Activated CD8-positive, alpha-beta memory T cell treated with anti-CD3 and anti-CD28 coated beads for 48 hours (primary cell): ENCODE results near the gene PHACTR1.

ENCODE experiments used
- DNase-seq, 3 experiments: peaks; one replicate each; pipeline ENCODE4 v3.0.0-alpha.2; 2020; ENCODE audit warnings: low read depth in 2 of 3, low spot score in 2 of 3

Gene PHACTR1

GRCh38 chr6:13256266-13257001, 539.9 kb downstream of the PHACTR1 start:
- DNase-seq: no peak

DNA sequence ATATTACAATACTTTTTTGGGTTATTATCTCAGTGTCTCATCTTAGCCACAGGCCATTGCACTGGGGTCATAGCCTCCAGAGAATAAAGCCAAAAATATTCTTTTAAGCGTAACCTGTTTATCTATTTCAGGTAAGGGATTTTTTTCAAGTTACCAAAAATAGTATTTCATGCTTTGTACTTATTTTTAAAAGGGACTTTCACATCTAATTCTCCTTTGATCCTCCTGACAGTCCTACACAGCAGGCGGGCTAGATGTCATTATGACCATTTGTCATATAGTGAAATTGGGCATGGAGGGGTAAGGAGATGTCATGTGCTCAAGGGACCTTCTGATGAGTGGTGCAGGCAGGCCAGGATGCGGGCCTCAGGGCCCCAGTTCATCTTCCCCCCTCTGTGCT, 542.8 kb downstream of the PHACTR1 start:
- no peak for DNase-seq

DNA sequence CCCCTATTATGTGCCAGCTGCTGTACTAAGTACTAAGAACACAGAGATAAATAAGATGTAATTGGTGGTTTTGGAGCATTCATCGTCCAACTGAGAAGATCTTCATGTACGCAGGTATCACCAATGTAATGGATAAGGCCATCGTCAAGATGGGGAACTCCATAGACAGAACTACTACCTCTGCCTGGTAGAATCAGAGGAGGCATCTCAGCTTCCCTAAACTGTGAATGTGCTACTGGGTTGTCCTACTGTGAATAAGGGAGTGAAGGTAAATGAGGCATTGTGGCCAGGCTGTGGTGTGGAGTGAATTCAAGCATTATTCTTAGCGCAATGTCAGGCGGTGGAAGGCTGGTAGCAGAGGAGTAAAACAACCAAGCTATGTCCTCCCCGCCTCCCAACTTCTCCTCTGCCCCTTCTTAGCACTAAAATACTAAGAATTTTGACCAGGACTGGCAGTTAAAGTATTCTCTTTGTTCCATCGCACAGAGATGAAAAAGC, 543.6 kb downstream of the PHACTR1 start:
- DNase-seq: no peak

- DNase-seq: no peak
These were observed 544.3 kb downstream of the PHACTR1 start for GRCh38 chr6:13260831-13261230.

DNA sequence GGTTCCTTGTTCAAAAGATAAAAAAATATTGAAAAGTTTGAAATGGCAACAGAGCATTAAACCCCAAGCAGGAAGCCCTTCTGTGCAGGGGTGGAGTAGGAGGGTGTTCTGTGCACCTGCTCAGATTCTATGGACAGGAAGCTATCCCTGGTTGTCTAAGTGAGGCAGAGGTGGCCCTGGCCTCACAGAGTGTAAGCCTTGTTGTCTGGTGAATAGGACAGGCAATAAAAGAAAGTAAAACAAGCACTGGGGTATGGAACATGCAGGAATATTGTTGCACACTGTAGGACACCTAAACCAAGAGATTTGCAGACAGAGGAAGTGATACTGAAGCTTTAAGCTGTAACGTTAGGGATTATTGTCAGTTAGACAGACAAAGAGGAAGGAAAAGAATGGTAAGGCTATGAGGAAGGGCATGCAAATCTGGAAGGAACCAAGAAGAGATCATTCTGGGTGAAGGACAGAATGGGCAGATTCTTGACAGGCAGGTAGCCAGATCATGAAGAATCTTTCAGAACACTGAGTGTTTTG, 545.0 kb downstream of the PHACTR1 start:
- DNase-seq: no peak

- no peak for DNase-seq
These were observed 546.0 kb downstream of the PHACTR1 start for GRCh38 chr6:13262302-13263230.

DNA sequence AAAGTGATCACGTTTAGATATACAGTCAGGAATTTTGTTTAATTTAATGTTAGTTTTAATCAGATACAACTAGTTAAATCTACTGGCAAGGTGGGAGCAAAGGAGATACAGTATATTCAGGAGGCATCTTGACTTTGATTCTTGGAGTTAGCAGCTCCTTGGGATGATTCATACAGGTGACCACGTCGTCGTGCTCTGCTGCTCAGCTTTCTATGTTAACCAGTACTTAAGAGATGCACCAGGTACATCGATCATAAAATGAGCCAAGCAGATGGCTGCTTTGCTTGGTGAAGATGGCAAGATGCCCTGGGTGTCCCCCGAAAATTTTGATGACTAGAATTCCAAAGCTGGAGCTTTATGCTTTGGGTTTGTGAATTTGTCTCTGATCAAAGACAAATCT, 547.1 kb downstream of the PHACTR1 start:
- no peak for DNase-seq

DNA sequence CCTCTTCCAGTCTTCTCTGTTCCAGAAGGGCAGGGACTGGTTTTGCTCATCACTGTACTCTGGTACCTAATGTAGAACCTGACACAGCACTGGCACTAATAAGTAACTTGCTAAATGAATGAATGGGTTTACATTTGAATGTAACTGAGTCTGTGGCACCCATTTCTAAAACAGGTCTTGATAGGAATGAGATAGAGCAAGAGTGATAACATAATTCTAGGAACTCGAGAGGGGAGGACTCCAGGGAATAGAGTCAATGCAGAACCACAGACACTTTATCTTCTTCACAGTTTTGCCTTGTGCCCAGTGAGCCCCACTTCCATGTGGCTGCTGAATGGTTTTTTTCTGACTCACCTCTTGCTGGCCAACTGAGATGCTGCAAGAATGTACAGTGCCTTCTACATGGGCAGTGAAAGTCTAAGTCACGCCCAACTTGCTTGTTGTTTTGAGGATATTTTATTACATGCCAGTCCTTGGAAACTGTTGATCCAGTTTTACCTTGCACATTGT, 550.6 kb downstream of the PHACTR1 start:
- no peak for DNase-seq

- DNase-seq: no peak
These were observed 552.4 kb downstream of the PHACTR1 start for GRCh38 chr6:13268913-13269518.

GRCh38 chr6:13272131-13273046, 555.8 kb downstream of the PHACTR1 start:
- no peak for DNase-seq

- no peak for DNase-seq
These were observed 556.8 kb downstream of the PHACTR1 start for GRCh38 chr6:13273202-13273930.

- peak; percentile 8 to 27 (median 25) for DNase-seq
These were observed 557.6 kb downstream of the PHACTR1 start for GRCh38 chr6:13273931-13274706.

DNA sequence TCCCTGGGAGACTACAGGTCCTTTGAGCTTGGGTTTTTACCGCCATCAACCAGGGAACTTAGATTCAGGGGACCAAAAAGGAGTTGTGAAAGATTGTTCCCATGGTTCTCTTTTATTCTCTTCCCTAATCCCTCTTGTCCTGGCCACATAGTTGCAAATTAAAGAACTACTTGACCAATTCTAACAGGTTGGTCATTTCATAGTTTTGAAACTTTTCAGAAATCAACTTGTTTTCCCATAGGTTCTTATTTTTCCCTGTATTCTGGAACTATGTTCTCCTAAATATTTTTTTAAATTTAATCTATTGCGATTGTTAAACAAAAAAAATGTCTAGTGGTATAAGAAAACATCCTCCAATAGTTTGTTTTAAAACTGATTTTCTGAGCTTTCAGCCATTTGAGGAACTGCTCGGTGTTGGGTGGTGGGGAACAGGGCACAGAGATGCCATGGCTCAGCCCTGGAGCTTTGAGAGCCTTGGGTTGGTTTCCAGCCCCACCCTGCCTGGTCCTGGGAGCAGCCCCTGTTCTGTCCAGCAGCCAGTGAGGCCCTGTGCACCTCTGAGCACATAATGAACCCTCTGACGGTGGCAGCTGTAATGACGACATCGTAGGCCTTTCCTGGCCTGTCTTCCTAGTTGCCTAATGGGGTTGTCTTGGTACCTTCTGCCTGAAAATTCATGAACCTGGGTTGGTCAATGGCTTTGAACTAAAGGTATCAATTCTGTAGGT, 558.3 kb downstream of the PHACTR1 start:
- no peak for DNase-seq

GRCh38 chr6:13275435-13275989, 558.9 kb downstream of the PHACTR1 start:
- DNase-seq: no peak

GRCh38 chr6:13277231-13277630, 560.7 kb downstream of the PHACTR1 start:
- DNase-seq: no peak

DNA sequence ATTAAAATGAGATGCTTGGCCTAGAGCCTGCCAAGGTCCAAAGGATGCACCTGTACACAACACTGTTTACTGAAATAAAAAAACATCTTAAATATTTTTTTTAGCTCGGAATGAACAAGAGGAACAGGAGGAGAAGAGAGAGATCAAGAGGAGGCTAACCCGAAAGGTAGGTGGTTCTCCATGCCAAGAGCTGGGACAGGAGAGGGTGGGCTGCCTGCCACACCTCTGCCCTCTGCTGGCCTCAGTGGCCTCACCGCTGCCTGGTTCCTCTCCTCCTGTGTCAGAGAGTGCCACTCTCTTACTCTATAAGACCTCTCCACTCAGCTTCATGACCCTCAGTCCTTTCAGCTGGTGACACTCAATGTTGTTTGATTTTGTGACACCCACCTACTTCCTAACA, 561.6 kb downstream of the PHACTR1 start:
- DNase-seq: no peak

- no peak for DNase-seq
These were observed 562.4 kb downstream of the PHACTR1 start for GRCh38 chr6:13278991-13279390.

DNA sequence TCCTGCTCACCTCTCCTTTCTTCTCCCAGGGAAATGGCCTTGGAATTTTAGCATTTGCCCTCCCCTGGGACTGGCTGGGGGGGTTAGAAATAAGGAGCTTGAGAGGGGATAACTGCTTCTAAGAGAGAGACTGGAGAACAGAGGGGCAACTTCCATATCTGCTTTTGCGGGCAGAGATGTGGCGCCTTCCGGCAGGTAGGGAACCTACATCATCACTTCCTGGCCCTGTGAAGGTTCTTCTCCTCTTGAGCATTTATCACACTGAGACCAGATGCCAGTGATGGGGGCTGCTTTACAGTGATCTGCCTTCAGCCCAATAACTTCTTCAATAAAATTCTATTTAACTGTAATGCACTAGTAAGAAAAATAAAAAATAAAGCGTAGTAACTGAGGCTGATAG, 563.7 kb downstream of the PHACTR1 start:
- no peak for DNase-seq
